Spleen (tissue), 7 donors: Measurements from ENCODE around the gene PPL.
"Not testable (repeated sequence)": the region's sequence is repeated elsewhere in the genome, so short reads cannot be mapped to it uniquely, and the experiment has no call there.

Source experiments
- CTCF ChIP-seq, 11 experiments: fragments of 200-600 bp in 7 of 11; fragments of 450-650 bp in 4 of 11; sonication (generic) in 4 of 11; IDR thresholded peaks in 8 of 11; conservative IDR thresholded peaks in 3 of 11; 1 replicate in 7 of 11; 2 replicates in 4 of 11; pipeline versions ENCODE4 v1.4.0 to v1.8.0; 2016 to 2021; ENCODE audit warnings: antibody characterized with exemption in 11 of 11, inconsistent platforms in 4 of 11, mild to moderate bottlenecking in 1 of 11
- POLR2A ChIP-seq, 3 donors: fragments of 450-650 bp; IDR thresholded peaks; one replicate each; pipeline ENCODE4 v1.5.1; 2017; ENCODE audit warnings: antibody characterized with exemption in 3 of 3, mild to moderate bottlenecking in 1 of 3
- POLR2AphosphoS5 ChIP-seq, 3 donors: sonication (generic); formaldehyde crosslinking; IDR thresholded peaks; one replicate each; pipeline ENCODE4 v1.5.1; 2017; ENCODE audit warnings: antibody characterized with exemption in 3 of 3
- donor health status: DM: no; HTN: no; CAD: no; lungs with moderate emphysema.
- donor health status: DM: no; HTN: no; CAD: no.
- donor health status: DM: no; HTN: no; CAD: no.

- TF ChIP-seq CTCF (IDR thresholded peaks at IDR 0.05 in 8 of 11, conservative IDR thresholded peaks at IDR 0.05 in 3 of 11); POLR2A (IDR thresholded peaks at IDR 0.05); POLR2AphosphoS5 (IDR thresholded peaks at IDR 0.05): not testable (repeated sequence)
These were observed 14.6 kb upstream of the PPL start for GRCh38 chr16:4951583-4951982.
